Right ventricle myocardium inferior (tissue), 1 donor: ENCODE results near the gene GP1BA. TPM values are rescaled to one million over a fixed set of nuclear protein-coding genes. Genes with fewer than 3 reads are reported as not detected.

Experiments used
- ATAC-seq: fragments of 200-7000 bp; cut with Tn5 transposase; one replicate; pipeline ENCODE4 v1.9.1; 2020; ENCODE audit warnings: mild to moderate bottlenecking, moderate library complexity
- DNase-seq: peaks from one replicate; pipeline ENCODE4 v3.0.0; 2021; ENCODE audit errors: missing footprints
- intact Hi-C: fragments of 100-400 bp; cut with DNase I; formaldehyde crosslinking; loops from one replicate; pipeline ENCODE4 v1.11.0; 2022
- total RNA-seq: library from RNA; stranded (reverse); fragmentation: NEBNext Ultra II Directional; extraction: Animal tissue kit (Norgen Biotek cat#: 25700); gene quantifications from one replicate; pipeline ENCODE4 v1.2.1, GENCODE V29; 2021
- donor health status: DM: no; HTN: yes; CAD: no; lungs with severe emphysema.

Gene GP1BA
- total RNA-seq, 1 donor from 2014 or later = not detected

DNA sequence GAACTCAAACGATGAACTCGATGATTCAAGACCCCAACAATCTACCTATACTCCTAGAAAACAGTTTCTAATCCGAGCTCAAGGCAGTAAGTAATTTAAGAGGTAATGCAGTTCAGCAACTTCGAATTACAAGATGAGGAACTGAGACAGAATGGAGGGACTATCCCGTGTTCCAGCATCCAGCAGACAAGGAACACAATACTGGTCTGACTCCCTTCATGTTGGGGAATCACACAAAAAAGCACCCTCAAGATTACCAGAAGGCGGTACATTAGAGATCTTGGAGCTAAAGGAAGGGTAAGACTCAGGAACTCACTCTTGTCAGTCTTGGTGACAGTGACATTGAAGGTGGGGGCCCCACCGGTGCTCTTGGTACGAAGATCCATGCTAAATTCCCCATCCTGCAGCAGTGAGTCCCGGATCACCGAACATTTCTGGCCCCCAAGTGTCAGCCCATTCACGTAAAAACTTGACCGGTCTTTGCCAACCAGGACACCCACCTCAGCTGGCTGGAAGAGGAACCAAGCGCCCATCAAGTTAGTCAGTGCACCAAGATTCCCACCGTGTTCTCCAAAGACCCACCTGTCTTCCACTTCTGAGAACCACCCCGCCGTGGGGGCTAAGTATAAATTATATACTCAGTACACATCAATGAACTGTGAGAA lies 14.4 kb downstream of the GP1BA start:
- intact Hi-C loops = loop anchor here (5.0 kb wide), 1 partner anchor 41 kb away; the partner anchor contains the start of gene CAMTA2
- DNase-seq (no peak), ATAC-seq (no peak)

DNA sequence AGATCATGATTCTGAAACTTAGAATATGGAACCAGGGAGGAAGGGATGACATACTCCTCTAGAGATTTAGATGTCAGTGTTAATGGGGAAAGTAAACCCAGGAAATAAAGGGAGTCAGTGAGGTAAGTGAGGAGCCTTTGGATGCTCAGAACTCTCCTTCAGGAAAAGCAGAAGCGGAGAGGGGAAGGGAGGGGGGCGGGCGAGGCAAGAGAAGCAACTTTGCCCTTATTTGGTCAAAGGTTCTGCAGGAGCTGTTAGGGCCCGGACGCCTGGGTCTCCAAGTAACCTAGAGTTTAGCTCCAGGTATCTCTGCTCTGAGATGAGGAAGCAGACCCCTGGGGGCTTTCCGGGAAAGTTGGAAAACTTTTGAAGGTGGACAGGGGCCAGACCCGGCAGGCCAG lies 14.9 kb downstream of the GP1BA start:
- intact Hi-C loops = loop anchor here (5.0 kb wide), 1 partner anchor 40 kb away; the partner anchor contains the start of gene CAMTA2
- ATAC-seq (no peak), DNase-seq (no peak)

DNA sequence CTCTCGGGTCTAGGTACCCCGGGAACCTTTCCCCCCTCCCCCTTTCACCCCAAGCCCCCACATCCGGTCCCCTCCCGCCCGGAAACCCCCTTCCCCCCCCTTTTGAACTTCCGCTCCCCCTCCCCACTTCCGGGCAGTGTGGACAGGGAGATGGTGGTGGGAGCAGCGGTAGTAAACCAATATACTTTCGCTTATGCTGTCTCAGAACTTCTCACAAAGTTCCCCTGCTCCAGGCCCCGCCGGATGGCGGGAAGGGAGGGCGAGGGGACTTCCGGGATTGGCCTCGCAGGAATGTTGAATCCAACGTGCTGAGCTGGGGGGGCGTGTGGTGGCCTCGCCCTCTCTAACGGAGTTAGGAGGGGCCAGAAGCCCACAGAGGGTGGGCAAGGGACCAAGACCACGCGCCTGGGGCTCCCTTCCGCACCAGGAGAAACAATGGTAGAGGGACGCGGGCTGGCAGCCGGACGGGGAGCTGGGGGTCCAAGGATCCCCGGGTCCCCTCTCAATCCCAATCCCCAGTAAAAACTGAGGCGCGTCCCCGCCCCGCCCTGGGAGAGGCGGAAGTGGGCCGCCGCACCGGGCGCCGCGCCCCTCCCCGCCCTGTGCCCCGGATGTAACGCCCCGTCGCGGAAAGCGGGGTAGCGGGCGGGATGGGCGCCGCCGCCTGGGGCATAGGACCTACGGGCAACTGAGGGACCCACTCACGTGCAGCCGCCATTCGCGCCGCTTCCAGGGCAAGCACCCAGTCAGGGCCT lies 15.5 kb downstream of the GP1BA start:
- peak; percentile 88 for DNase-seq
- intact Hi-C loops = loop anchor here (1.0 to 5.0 kb wide), 3 partner anchors 7 to 40 kb away; partner anchors contain the start of genes CAMTA2, RNF167, SLC25A11 and SPAG7
- peak; percentile 32 for ATAC-seq

DNA sequence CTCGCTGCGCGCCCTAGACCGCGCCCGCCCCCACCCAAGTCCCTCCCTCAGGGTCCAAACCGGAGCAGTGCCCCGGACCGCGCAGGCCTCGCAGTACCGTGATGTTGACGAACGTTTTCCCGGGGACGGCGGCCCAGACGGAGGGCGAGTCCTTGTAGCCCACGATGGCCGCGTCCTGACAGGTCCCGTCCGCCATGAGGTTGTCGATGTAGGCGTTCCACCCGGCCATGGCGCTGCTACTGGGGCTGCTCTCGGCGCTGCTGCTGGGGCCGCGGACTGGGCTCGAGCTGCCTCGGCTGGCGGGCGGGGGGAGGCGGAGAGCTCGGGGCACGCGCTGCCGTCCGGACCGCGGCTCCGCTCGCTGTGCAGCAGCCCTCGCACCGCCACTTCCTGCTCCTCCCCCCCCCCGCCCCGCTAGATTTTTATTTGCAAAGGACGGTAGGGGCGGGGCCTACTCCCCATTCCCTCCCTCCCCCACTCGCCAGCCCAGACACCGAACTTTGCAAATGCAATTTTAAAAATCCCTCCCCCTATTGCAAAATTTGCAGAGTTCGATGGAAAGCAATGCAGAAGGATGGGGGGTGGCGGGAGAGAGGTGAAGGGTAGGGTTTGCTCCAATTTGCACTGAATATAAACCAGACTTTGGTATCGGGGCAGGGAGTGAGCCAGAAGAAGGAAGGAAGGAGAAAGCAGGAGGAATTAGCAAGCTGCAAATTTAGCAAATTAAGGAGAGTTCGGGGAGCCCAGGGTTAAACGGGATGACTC lies 16.3 kb downstream of the GP1BA start, which contains the start of gene PFN1:
Gene PFN1 (minus strand): TSS at position 365 of the 765 bp plus-strand sequence. CDS start 136 bp downstream, at position 229.
- DNase-seq (peak; percentile 94), ATAC-seq (peak; percentile 81)
- intact Hi-C loops = loop anchor here (1.0 to 5.0 kb wide), 3 partner anchors 8 to 39 kb away; partner anchors contain the start of genes CAMTA2, RNF167, SLC25A11 and SPAG7

DNA sequence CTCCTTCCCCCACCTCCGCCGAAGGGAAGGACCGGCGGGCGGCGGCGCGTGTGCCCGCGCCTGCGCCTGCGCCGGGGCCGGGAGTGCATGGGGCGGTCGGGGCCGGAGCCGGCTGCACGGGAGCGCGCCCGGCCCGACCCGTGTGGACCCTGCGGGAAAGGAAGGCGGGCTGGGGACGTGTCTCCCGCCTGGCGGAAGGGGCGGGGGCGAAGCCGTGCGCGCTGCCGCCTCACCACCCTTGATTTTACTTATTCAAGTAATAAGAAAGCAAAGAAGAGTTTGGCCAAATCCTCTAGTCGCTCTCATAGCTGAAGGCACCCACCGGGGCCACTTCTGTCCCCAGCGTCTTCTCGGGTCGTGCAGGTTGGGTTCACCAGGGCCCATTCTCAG lies 16.8 kb downstream of the GP1BA start:
- peak; percentile 92 for DNase-seq
- intact Hi-C loops = loop anchor here (1.0 to 5.0 kb wide), 3 partner anchors 9 to 38 kb away; partner anchors contain the start of genes CAMTA2, RNF167, SLC25A11 and SPAG7
- ATAC-seq = peak; percentile 86

DNA sequence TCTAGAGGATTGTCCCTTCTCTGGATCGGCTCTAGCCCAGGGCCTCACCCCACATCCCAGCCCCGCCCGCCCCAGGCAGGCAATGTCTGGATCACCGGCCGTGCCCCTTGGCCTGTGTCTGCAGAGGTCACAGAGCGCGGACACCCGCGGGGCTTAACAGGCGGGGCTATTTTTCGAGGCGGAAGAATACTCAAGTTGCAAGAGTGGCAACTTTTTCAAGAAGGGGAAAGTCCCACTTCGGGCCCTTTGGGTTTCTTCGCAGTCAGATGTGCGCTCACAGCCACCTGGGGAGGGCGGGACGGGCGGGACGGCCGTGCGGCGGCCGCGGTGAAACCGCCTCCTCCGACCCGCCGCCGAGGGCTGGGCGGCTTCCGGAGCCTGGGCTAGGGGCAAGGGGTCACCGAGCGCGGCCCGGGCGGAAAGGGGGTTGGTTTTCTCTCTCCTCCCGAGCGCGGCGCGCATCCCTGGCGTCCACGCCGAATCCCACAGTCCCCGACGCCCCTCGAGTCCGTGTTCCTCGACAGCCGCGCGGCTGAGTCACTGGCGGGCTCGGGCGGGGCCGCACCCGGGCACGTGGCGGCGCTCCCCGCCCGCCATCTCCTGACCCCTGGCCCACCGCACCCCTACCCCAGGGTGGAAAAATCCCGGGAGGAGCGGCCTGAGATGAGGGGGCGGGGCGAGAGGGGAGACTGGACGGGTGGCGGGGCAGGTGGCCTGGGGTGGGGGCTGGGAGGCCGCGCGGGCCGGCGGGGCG lies 17.4 kb downstream of the GP1BA start:
- ATAC-seq (peak; percentile 35), DNase-seq (peak; percentile 88)
- intact Hi-C loops = loop anchor here (5.0 kb wide), 1 partner anchor 38 kb away; the partner anchor contains the start of gene CAMTA2

DNA sequence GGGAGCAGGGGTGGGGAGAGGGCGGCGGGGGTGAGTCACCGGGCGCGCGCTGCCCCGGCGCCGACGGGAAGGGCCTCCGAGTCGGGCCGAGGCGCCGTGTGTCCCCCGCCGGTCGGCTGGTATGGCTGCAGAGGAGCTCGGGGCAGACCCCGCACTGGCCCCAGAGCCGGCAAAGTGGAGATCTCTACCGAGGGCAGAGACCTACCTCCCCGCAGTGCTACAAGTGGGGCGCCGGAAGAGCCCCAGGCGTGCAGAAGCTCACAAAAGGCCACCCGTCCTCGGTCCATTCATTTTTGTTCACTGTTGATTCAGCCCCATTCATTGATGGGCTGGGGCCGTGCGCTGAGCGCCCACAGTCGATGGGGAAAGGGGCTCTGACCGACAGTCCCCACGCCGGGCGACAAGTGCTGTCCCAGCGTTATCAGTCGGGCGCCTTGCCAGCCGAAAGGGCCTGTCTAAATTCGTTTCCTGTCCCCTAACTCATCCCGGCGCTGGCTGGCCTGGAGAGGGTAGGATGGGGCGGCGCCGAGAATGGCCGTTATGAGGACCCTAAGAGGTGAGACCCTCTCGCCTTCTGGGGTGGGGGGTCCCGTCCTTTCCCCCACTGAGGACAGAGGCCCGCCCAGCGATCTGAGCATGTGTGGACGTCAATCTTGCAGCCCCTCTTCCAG lies 18.1 kb downstream of the GP1BA start:
- intact Hi-C loops = no loop called here

DNA sequence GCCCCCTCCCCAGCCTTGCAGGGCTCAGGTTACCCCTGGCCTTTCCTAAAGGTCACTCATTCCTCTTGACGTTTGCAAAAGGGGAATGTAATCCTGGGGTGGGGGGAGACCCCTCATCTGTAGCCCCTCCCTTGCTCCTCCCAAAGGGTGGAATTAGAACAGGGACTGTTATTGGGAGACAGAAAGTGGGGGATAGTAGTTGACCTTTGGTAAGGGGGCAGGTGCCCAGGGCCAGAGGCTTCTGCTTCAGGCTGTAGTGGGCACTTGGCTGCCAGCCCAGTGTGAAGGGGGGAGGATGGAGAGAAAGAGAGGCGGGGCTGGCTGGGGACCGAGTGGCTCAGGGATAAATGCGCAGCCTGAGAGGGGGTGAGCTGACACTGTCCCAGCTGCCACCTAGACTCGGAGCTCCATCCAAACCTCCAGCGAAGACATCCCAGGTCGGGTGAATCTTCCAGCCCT lies 18.7 kb downstream of the GP1BA start, which contains the start of gene ENO3:
Gene ENO3 (plus strand): TSS at position 374 of the 459 bp plus-strand sequence. CDS start 711 bp downstream, outside the sequence.
- ATAC-seq = no peak
- intact Hi-C loops = no loop called here

More for the DNA sequence above, 18.1 kb downstream of the GP1BA start:
- ATAC-seq (no peak), DNase-seq (peak; percentile 87)

DNA sequence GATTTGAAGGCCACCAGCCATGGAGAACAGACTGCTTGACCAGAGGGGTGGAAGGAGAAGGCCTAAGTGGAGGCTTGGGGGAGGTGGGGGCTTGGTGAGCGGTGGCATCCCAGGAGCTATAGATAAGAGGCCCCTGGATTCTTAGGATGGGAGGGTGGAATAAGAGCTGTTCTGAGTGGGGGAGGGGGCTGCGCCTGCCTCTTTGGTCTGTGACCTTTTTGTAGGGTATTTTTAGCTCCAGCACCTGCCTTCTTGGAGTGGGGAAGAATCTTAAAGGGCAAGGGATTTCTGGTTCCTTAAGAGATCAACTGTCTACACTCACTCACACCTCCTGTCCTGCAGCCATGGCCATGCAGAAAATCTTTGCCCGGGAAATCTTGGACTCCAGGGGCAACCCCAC lies 19.4 kb downstream of the GP1BA start:
- ATAC-seq (no peak), DNase-seq (no peak)
- intact Hi-C loops = no loop called here

More for the DNA sequence above, 18.7 kb downstream of the GP1BA start, which contains the start of gene ENO3:
- no peak for DNase-seq

DNA sequence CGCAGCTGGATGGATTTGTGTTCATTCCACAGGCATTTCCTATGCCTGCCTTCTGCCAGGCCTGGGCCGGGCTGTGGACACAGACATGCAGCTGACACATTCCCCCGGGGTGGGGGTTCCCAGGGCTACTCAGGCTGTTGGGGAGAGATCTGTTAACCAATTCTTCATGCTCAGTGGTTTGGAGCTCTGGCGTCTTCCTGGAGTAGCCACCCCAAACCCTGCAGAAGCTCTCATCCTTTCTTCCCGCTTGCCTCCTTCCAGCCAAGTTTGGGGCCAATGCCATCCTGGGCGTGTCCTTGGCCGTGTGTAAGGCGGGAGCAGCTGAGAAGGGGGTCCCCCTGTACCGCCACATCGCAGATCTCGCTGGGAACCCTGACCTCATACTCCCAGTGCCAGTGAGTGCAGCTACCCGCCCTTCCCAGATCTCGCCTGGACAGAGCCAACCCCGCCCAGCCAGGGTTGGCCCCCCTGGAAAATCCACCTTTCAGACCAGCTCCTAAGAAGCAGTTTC lies 21.4 kb downstream of the GP1BA start:
- intact Hi-C loops = no loop called here
- ATAC-seq (no peak), DNase-seq (no peak)

DNA sequence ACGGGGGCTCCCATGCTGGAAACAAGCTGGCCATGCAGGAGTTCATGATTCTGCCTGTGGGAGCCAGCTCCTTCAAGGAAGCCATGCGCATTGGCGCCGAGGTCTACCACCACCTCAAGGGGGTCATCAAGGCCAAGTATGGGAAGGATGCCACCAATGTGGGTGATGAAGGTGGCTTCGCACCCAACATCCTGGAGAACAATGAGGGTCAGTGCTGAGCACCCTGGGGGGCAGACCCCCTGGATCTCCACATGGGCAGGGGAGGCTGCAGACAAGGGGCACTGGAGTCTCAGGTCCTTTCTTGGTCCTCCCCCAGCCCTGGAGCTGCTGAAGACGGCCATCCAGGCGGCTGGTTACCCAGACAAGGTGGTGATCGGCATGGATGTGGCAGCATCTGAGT lies 23.0 kb downstream of the GP1BA start:
- no peak for DNase-seq
- ATAC-seq = no peak
- intact Hi-C loops = no loop called here

DNA sequence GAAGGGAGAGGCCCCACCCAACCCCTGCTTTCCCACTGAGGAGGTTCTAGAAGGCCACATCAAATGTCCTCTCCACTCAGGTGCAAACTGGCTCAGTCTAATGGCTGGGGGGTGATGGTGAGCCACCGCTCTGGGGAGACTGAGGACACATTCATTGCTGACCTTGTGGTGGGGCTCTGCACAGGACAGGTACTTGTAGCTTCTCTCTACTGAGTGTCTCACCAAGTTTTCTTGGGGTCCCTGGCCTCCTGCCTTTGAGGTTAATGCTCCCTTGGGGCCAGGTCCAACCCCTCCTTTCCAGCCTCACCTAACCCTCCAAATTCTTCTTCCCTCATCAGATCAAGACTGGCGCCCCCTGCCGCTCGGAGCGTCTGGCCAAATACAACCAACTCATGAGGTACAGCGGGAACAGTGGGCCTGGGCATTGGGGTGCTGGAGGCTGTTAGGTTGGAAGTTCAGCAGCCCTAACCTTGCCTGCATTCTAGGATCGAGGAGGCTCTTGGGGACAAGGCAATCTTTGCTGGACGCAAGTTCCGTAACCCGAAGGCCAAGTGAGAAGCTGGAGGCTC lies 24.5 kb downstream of the GP1BA start:
- DNase-seq = no peak
- ATAC-seq = no peak
- intact Hi-C loops = no loop called here

DNA sequence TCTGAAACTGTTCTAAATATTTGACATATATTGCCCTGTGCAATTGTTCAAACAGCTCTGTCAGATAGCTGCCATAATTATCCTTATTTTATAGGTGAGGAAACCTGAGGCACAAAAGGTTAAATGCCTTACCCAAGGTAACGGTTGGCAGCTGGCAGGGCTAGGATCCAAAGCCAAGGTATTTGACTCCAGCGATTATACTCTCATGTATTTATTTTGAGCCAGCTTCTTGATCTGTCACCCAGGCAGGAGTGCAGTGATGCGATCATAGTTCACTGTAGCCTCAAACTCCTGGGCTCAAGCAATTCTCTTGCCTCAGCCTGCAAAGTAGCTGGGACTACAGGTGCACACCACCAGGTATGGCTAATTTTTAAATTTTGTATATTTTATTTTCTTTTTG lies 26.0 kb downstream of the GP1BA start:
- intact Hi-C loops = no loop called here
- DNase-seq (no peak), ATAC-seq (no peak)

DNA sequence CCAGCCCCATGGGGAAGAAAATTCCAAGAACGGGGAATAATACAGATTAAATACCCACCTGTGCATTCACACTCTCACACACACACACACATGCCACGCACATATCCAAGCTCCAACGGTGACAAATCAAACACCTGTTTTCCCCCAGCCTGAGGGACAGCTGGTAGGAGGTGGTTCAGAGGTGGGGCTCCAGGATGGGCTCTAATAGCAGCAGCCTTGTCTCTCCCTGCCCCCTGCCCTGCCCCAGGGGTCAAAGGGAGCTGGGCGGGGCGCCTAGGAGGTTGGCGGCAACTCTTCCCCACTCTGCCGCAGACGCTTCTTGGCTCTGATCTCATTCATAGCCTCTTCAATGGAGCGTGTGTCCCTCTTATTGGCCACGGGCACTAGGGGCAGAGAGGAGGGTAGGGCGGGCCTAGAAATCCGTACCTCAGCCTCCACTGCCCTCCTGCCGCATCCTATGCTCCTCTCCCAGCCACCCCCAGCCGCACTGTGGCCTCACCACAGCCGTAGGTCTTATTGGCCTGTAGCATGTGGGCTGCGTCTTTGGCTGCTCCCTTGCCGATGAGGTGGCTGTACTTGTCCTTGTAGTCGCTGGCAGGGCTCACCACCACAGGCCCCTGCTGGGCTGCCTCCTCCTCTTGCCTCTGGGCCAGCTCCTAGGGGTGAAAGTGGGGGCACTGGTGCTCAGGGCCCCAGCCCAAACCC lies 27.3 kb downstream of the GP1BA start:
- ATAC-seq (no peak), DNase-seq (no peak)
- intact Hi-C loops = no loop called here

DNA sequence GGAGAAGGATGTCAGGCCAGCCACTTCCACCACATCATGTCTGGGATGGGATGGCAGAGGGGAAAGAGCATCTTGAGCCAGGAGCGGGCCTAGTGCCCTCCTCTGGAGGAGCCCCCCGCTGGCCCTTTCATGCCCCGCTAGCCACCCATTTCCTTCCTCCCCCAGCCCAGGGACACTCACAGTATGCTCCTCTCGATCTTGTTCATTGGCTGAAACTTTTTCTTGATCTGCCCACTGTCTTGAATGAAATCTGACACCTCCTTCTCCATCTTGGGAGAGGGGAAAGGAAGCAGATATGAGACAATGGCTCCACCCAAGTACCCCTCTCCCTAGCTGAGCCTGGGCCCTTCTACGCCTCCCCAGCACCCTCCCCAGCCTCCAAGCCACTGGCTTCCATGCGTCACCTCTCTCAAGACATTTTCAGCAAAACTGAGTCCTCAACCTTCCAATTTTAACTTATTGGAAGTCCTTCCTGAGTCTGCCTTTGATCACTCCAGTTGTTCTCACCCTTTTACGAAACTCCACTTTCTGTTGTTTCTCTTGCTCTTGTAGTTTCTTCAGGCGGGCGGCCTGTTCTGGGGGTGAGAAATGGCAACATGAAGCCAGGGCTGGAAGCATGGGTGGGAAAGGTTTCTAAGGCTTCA lies 28.3 kb downstream of the GP1BA start:
- DNase-seq (no peak), ATAC-seq (no peak)
- intact Hi-C loops = no loop called here
